GM18873 (cell line): ENCODE results near the gene BGN.

Experiments
- ATAC-seq: cut with Tn5 transposase; IDR thresholded peaks from one replicate; pipeline ENCODE4 v1.9.1; 2021; ENCODE audit warnings: mild to moderate bottlenecking, moderate library complexity, moderate number of reproducible peaks; ENCODE audit not compliant: unreplicated experiment, low FRiP score

BGN gene

GRCh38 chrX:153557618-153558355 lies 63.0 kb downstream of the BGN start:
- ATAC-seq = no peak
